Kidney tubule cell (primary cell): ENCODE results near the gene TEX30.
"Not testable (repeated sequence)": the region's sequence is repeated elsewhere in the genome, so short reads cannot be mapped to it uniquely, and the experiment has no call there.

Source experiments
- DNase-seq: peaks from one replicate; pipeline ENCODE4 v3.0.0-alpha.2; 2018; ENCODE audit warnings: low spot score

Gene TEX30

DNA sequence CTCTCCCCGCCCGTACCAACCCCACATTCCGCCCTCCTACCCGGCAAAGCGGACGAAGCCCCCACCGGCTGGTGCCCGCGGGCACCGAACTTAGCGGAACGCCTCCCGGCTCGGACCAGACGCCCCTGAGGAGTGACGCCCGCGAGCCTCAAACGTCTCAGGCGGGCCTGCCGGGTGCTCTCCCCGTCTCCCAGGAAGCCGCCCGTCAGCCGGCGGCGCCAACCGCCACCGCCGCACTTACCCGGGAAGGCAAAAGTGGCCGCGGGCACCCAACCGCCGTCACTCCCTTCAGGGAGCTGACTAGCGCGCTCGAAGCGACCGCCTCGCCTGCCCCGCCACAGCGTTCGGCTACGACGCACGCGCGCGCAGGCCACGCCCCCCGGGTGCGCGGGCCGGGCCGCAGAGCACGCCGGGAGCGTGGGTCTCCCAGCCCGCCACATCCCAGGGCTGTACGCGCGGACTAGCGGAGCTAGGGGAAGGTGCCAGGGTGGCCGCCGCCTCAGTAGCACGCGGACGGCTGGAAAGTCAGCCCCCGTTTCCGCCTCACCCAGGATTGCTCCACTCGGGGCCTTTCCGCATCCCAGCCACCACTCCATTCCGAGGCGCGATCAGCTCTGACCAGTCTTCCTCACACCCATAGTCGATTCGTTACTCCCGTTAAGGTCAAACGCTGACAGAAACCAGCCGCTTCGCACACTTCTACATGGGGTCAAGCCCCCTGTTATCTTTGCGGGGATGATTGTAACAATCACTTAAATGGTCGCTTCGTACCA lies at the start of gene TEX30:
TSS of gene TEX30 (minus strand) at position 346 of the 773 bp plus-strand sequence. CDS start 3,760 bp downstream, outside the sequence.
- DNase-seq: peak; percentile 92

DNA sequence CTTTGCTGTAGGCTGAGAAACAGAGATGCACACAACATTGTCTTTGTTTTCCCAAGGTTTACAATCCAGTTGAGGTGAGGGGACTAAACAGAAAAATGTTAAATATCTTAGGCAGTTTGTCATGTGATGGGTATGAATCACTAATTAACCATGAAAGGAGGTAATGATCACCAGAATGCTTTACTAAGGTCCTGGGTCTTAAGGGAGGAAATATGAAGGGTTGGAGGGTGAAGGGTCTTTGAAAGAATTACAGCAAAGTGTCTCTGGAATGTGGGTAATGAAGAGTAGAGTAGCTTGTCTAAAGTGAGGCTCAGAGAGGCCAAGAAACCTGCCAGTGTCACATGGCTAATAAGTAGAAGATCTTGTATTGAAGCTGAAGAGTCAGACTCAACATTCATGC lies 44.3 kb upstream of the TEX30 start:
- peak; percentile 95 for DNase-seq

DNA sequence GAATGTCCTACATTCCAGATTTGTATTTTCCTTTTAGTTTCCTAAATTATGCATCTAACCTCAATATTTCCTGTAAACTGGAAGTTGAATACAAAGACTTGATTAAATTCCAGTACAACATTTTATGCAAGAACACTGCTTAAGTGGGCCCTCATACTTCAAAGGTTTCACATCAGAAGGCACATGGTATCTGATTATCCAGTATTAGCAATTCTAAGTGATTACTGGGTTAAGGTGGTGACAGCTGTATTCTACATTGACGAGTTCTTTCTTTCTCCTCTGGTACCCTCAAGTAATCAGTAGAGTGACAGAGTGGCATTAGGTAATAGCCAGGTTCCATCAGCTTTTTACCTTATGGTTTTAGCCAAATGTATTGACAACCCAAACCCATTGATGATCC lies 43.7 kb upstream of the TEX30 start:
- DNase-seq: peak; percentile 56

DNA sequence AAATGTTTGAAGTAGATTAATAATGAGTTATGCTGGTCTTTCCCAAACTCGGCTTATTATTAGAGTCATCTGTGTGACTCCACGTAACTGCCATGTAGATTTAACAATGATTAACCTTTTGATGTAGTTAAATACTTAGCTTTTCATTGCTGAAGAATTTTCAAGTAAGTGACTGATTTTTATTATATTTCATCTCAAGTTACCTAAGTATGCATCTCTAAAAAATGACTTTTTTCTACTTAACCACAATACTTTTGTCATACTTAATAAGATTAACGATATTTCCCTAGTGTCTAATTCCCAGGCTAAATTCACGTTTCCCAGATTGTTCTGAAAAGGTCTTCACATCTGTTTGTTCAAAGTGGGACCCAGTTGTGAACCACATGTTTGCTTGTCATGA lies 43.1 kb upstream of the TEX30 start:
- peak; percentile 80 for DNase-seq

DNA sequence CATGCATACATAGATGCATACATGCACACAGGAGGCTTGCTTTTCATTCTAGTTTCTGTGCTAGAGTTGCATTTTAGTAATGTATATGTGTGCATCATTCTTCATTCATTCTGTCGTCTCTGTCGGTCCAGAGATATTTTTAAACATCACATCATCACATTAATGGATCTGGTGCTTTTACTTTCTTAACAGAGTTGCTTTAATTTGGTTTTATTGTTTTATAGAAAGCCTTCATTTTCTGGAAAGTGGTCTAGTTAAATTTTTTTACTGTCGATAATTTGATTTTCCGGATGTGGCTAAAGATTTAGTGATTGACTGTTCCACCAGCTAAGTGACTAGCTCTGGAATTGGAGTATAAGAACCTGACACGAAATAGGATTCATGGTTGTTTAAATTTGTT lies 42.2 kb upstream of the TEX30 start:
- no peak for DNase-seq

DNA sequence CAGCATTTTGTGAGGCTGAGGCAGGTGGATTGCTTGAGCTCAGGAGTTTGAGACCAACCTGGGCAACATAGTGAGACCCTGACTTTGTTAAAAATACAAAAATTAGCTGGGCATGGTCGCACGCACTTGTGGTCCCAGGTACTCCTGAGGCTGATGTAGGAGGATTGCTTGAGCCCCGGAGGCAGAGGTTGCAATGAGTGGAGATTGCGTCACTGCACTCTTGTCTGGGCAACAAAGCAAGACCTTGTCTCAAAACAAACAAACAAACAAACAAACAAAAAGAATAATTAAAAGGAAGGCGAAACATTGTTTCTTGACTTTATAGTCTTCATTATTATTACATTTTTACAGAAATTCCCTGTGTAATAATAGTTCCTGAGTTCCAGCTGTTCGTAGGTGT lies 41.2 kb upstream of the TEX30 start:
- DNase-seq: no peak

DNA sequence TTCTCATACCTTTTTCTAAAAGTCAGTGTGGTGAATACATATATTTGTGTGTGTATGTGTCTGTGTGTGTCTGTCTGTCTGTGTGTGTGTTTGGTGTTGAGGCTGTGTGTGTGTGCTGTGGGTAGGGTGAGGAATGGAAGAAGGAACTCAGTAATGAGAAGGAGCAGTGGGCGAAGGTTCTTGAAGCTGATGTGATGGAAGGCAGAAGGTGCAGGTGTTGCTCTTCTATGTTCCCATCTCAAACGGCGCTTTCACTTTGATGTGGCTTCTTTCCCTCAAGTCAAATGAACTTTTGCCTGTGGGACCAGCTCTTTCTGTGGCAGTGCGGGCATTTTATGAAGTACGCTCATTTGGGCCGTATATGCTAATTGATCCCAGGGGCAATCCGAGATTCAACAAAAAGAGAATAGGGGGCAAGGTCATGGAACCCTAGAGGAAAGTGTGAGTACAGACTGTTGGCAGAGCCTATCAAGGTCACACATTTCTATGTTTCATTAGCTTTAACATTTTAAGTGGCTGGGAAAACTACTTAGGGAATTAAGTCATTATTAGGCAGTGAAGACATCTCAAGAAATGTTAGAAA lies 40.5 kb upstream of the TEX30 start:
- peak; percentile 10 for DNase-seq

DNA sequence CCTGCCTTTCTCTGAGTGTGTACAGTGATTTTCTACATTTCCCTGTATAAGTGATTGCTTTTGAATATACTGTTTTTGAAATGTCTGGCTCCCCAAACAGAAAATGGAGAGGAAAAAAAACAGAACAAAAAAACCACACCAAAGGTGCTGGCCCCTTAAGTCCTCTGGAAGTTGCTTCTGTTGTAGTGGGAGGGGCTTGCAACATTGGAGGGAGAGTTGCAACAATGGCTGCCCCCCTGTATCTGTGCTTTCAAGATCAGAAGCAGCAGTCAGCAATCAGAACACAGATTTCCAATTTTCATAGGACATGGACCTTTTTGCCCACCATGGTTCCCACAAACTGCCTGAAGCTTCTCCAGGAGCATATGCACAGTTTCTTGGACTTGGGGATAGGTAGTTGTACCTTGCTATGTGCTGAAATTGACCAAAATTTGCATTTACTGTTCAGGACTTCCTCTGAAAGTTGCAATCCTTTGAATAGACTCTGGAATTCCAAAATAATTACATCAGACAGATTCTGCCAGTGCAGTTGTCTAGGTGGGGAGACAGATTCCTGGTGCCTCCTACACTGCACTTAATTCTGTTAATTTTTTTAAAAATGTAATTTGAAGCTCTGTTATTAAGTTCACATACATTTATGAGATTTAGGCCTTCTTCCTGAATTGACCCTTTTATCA lies 39.2 kb upstream of the TEX30 start:
- DNase-seq: peak; percentile 69

DNA sequence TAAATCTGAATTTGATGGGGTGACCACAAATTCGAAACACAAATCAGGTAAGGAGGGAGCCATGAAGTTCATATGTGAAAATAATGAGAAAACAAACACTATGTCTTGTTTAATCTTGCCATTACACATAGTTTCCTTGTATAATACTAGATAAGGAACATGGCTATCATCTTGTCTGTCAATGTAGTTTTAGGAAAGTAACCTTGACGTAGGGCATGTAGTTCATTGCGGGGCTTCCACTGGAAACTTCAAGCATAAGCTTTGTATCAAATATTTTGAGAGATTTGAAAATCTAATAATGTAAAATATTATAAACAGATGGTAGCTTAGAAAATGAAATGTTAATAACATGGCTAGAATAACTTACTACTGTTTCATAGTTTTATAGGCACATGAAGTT lies 34.1 kb upstream of the TEX30 start:
- DNase-seq: no peak

DNA sequence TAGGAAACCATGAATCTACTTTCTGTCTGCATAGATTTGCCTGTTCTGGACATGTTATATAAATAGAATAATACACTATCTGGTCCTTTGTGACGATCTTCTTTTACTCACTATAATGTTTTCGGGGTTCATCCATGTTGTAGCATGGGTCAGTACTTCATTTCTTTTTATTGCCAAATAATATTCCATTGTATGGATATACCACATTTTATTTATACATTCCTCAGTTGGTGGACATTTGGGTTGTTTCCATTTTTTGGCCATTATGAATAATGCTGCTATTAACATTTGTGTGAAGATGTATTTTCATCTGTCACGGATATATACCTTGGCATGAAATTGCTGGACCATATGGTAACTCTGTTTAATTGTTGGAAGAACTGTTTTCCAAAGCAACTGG lies 32.1 kb upstream of the TEX30 start:
- no peak for DNase-seq

DNA sequence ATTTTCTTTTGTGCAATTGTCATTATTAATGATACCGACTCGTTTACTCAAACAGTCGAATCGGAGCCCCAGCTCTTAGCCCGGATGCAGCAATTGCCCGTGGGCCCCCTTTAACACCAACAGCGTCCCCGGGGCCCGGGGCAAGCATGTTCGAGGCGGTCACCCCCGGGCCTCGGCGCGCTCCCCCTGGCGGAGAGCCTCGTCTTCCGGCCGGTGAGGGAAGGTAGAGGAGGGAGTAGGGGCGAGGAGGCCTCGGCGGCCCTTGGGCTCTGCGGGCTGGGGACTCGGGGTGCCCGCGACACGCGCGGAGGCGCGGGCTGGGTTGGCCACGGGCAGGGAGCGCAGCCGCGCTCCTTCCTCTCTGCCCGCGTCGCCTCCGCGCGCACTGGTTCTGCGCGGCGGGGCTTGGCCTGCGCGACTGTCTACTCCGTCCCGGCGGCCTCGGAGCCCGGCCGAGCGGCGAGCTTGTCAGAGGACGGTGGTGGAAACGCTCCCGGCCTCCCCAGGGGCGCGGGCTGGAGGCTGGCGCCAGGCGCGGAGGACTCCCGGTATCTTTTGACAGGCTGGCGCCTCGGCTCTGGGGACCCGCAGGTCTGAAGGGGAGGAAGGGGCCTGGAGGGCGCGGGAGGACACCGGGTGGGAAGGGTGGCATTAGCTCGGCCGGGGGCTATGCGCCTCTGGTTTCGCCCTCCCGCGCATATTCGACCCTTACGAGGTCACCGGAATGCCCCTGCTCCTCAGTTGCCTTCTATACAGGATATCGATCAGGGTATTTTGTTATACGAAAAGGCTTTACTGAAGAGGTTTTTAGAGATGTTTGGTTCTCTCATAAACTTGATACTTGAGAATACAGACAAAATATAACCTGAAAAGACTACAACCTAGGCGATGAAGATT lies 26.8 kb upstream of the TEX30 start:
- DNase-seq: peak; percentile 85

DNA sequence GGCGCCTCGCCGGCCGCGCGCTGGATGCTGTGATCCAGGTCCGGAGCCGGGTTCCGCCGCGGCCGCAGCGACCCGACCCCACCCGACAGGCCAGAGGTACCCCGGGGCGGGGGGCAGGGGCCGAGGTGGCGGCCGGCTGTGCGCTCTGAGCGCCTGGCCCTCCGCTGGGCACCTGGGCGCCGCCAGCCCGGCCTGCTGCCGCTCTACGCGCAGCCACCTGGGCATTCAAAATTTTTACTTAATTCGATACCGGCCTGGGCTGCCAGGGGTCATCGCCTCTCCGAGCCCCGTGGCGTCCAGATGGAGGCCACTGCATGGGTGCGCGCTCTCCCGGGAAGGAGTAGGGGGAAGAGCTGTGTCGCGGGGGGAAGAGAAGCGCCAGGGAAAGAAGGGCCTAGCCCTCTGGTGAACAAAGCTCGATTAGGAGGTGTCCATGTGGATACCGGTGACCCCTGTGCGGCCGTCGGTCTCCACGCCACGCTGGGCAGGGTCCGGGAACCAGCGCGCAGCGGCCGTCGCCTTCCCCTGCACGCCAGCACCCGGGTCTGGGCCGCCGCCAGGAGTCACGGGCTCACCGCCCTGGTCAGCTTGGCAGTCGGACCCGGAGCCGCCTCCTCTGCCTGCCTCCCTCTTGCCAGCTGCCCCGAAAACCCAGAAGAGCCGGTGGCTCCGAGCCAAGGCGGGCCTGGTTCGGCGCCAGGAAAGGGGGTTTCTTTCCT lies 26.0 kb upstream of the TEX30 start:
- peak; percentile 42 for DNase-seq

DNA sequence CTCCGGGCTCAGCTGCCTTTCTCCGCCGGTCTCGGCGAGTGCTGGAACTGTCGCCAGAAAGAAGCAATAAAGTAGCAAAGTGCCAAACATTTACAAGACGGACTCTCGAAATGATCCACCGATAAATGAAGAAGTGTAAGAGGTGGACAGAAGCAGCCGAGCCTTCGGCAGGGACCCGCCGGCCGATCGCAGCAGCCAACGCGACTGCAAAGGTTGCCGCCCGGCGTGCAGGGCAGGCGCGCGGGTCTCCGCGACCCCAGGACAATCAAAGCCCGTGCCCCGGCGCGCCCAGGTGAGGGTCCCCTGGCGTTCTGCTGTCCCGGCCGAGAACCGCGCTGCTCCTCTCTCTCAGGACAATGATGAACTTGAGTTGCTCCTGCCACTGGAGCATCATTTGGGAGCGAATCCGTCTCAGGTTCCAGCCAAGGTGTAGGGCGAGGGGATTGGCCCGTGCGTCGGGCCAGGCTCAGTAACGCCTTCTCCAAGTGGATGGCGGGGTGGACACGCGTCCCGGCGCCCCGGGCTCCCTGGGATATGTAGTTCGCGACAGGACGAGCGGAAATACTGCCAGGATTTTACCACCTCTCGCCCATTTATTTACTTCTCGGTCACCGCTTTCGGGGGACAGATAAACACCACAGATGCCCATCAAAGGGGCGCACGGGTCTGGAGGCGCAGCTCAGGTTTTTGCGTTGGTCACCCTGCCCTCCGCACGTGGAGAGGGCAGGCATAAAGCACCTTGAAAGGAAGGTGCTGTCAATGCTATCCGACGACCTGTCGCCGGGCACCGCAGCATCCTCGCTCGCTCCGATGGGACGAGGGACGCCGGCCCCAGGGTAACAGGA lies 25.2 kb upstream of the TEX30 start, which contains the start of the genes BIVM and POGLUT2:
TSS of gene BIVM (plus strand) at position 539 of the 845 bp plus-strand sequence. CDS start 8,149 bp downstream, outside the sequence.
TSS of gene POGLUT2 (minus strand) at position 396 of the 845 bp plus-strand sequence. CDS start at position 90, 306 bp downstream.
- peak; percentile 96 for DNase-seq

DNA sequence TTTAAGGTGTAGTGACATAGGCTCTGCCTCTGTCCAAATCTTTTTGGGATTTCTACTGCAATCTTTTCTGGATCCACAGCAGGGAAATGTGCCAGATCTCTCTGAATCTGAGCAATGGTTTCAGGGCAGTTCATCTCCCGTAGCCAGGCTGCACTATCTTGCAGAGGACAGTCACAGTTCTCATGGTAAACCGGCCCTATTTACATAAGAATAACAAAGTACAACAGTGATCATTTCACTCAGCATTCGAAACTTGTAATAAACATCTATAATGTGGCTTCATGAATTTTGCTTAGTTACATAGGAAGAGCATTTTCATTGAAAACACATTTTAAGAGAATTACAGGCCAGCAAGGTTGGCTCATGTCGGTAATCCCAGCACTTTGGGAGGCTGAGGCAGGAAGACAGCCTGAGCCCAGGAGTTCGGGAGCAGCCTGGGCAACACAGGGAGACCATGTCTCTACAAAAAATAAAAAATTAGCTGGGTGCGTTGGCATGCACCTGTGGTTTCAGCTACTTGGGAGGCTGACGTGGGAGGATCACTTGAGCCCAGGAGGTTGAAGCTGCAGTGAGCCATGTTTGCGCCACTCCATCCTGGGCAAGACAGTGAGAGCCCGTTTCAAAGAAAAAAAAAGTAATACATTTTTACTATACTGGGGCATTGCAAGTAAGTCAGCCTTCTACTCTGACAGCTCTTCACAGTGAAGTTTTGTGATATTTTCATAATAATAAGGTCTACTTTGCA lies 20.2 kb upstream of the TEX30 start:
- DNase-seq: no peak

DNA sequence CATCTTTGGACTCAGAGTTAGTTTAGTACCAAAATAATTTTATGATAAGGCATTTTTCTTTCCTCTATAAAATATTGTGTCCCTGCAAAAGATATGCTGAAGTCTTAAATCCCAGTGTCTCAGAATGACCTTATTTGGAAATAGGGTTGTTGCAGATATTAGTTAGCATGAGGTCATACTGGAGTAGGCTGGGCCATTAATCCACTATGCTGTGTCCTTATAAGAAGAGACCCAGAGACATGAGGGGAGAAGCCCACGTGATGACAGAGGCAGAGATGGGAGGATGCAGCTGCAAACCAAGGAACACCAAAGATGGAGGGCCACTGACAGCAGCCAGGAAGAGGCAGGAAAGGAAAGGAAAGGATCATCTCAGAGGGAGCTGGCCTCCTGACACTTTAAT lies 18.8 kb upstream of the TEX30 start:
- no peak for DNase-seq

DNA sequence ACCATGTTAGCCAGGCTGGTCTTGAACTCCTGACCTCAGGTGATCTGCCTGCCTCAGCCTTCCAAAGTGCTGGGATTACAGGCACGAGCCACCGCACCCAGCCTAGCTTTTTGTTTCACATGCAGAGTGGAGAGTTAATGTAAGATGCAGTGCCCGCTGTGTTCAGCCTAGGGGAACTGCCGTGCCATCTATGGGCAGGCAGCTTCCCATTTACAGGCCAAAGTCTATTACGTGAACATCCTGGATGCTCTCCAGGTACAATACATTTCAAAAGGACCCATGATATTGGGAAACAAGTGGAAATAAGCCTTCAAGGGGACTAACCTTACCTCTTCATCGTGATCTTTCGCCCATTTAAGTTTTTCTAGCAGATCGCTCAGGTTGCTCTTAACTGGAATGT lies 15.1 kb upstream of the TEX30 start:
- DNase-seq: no peak

DNA sequence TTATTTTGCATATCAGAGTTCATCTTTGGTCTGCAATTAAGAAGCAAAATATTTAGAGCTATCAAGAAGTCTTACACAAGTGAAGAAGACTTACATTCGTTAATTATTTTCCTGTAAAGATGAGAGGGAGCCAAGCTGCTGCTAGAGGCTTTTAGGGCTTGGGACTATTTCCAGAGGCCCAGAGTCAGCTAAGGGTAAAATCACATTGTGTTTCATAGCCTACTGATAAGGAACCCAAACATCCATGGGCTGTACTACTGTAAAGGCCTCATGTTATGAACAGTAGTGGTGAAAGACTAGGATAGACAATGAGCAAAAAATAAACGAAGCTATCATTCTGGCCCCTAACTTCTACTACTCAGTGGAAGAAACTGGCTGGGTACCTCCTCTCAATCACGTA lies 10.9 kb upstream of the TEX30 start:
- DNase-seq: no peak

DNA sequence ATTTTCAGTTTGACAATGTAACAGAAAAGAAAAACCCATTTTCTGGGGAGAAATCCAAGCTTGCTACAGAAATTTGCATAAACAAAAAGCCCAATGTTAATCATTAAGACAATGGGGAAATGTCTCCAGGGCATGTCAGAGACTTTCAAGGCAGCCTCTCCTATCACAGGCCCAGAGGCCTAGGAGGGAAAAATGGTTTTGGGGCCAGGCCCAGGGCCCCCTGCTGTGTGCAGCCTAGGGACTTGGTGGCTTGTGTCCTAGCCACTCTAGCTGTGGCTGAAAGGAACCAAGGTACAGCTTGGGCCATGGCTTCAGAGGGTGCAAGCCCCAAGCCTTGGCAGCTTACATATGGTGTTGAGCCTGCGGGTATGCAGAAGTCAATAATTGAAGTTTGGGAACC lies 8.0 kb upstream of the TEX30 start:
- DNase-seq: no peak

DNA sequence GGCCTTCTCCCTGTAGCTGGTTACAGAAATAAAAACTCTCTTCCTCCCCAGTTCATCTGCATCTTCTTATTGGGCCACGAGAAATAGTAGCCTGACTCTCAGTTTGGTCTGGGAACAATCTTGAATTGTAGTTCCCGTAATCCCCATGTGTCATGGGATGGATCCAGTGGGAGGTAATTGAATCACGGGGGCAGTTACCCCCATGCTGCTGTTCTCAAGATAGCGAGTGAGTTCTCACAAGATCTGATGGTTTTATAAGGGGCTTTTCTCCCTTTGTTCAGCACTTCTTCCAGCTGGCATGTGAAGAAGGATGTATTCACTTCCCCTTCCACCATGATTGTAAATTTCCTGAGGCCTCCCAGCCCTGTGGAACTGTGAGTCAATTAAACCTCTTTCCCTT lies 7.1 kb upstream of the TEX30 start:
- not testable (repeated sequence) for DNase-seq
